ENCODE measurements around the gene SLAMF1. TPM values are rescaled to one million over a fixed set of nuclear protein-coding genes. Genes with fewer than 3 reads are reported as not detected.
A peak's percentile ranks its signal among the peaks of the same experiment; 100 is the strongest.

SLAMF1 gene
- polyA plus RNA-seq, 3 donors: 0.13 to 0.65 TPM; not detected in 1

DNA sequence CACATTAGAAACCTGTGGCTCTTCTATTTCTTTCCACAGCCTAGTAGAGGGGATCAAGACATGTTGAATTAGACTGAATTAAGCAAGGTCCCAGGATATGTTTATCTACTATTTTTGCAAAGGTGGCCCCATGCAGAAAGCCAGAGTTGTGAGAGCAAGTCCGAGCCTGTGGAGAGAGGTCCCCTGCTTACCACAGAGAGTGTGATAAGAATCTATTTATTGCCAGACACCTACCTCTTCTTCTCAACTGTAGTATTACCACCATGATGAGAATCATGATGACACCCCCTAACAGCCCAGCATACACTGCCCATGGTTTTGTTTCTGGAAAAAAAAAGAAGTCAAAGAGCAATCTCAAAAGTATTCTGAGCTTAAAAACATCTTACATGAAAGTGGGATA, 23.0 kb downstream of the SLAMF1 start:
- H4K20me1 ChIP-seq (ENCODE audit: insufficient read depth, low read length): no peaks in the 10 kb centered on the region
- no peaks in the 10 kb centered on the region for H3K36me3 Mint-ChIP-seq
- no peak overlapping the region for H3K27ac ChIP-seq (ENCODE audit: low read depth in 1 of 2, low read length in 2 of 2)
- intact Hi-C loops (cut with micrococcal nuclease): no loop called here
- H3K27ac Mint-ChIP-seq: no peak overlapping the region
- WGBS (ENCODE audit: insufficient coverage): no CpG with 5 or more reads among the region's 1 CpG
- H3K9ac ChIP-seq (ENCODE audit: insufficient read depth, low read length, poor library complexity, severe bottlenecking): no peak overlapping the region
- no peaks in the 10 kb centered on the region for H3K36me3 ChIP-seq (replicated peaks in 1 of 2; ENCODE audit: control insufficient read depth in 1 of 2, insufficient read depth in 2 of 2, low read length in 2 of 2)
- no peak overlapping the region for H2AFZ ChIP-seq (ENCODE audit: insufficient read depth, low read depth, low read length, poor library complexity, severe bottlenecking)
- no peaks in the 10 kb centered on the region for H3K79me2 ChIP-seq (ENCODE audit: insufficient read depth, low read length)
- DNase-seq: no peak
- H3K9me3 ChIP-seq (replicated peaks in 1 of 2; ENCODE audit: control insufficient read depth in 1 of 2, insufficient read depth in 1 of 2, low read length in 2 of 2): no peaks in the 10 kb centered on the region
- no peaks in the 10 kb centered on the region for H3K27me3 ChIP-seq (ENCODE audit: control insufficient read depth in 2 of 2, insufficient read depth in 2 of 2, low read length in 2 of 2)
- H3K4me3 ChIP-seq (replicated peaks in 1 of 3; ENCODE audit: low read depth in 2 of 3, low read length in 3 of 3): no peak overlapping the region
- TF ChIP-seq, protein P1, sequence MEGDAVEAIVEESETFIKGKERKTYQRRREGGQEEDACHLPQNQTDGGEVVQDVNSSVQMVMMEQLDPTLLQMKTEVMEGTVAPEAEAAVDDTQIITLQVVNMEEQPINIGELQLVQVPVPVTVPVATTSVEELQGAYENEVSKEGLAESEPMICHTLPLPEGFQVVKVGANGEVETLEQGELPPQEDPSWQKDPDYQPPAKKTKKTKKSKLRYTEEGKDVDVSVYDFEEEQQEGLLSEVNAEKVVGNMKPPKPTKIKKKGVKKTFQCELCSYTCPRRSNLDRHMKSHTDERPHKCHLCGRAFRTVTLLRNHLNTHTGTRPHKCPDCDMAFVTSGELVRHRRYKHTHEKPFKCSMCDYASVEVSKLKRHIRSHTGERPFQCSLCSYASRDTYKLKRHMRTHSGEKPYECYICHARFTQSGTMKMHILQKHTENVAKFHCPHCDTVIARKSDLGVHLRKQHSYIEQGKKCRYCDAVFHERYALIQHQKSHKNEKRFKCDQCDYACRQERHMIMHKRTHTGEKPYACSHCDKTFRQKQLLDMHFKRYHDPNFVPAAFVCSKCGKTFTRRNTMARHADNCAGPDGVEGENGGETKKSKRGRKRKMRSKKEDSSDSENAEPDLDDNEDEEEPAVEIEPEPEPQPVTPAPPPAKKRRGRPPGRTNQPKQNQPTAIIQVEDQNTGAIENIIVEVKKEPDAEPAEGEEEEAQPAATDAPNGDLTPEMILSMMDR (IDR thresholded peaks at IDR 0.05): no peak
- H3K4me3 Mint-ChIP-seq: no peak overlapping the region
- H3K4me1 ChIP-seq (ENCODE audit: control insufficient read depth in 1 of 2, insufficient read depth in 2 of 2, low read length in 2 of 2): peaks cover 24 to 30% of the 10 kb centered on the region in 2 donors
- H3K9me3 Mint-ChIP-seq: peaks cover 0 to 5% (median 1%) of the 10 kb centered on the region in 7 donors
- peaks cover 0 to 3% (median 0%) of the 10 kb centered on the region in 3 donors for H3K27me3 Mint-ChIP-seq (ENCODE audit: low read depth in 3 of 3)
- no peak overlapping the region for H3K4me2 ChIP-seq (replicated peaks; ENCODE audit: extremely low read depth, low read length, poor library complexity, severe bottlenecking)
- peaks cover 39% of the 10 kb centered on the region for H3K4me1 Mint-ChIP-seq

DNA sequence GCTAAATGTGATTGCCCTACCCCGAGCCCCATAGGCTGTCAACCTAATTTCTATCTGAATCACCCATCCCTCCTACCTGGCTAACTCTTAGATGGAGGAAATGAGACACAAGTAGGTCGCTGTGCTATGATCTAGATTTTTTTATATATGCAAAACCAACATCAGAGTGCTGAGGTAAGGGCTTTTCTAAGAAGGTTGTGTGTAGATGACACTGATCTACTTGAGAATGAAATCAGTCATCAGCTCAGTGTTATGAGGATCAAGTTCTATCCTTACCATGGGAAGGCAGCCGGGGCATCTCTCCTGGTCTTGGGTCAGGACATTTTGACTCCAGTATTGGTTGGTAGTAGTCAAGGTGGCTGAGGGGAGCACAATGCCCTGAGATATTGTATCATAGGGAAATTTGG, 23.6 kb downstream of the SLAMF1 start:
- Mint-ChIP-seq H3K4me3 (no peak overlapping the region), H3K9me3 (peaks cover 0 to 5% (median 2%) of the 10 kb centered on the region in 7 donors), H3K27me3 (ENCODE audit: low read depth in 3 of 3) (peaks cover 0 to 3% (median 0%) of the 10 kb centered on the region in 3 donors), H3K4me1 (peaks cover 36% of the 10 kb centered on the region), H3K27ac (peak overlapping the region in 1 of 7 donors; percentile 21), H3K36me3 (no peaks in the 10 kb centered on the region)
- Histone ChIP-seq H4K20me1 (ENCODE audit: insufficient read depth, low read length) (no peaks in the 10 kb centered on the region), H3K4me1 (ENCODE audit: control insufficient read depth in 1 of 2, insufficient read depth in 2 of 2, low read length in 2 of 2) (peaks cover 24 to 29% of the 10 kb centered on the region in 2 donors), H3K79me2 (ENCODE audit: insufficient read depth, low read length) (no peaks in the 10 kb centered on the region), H3K4me2 (replicated peaks; ENCODE audit: extremely low read depth, low read length, poor library complexity, severe bottlenecking) (no peak overlapping the region), H3K27ac (ENCODE audit: low read depth in 1 of 2, low read length in 2 of 2) (no peak overlapping the region), H3K9me3 (replicated peaks in 1 of 2; ENCODE audit: control insufficient read depth in 1 of 2, insufficient read depth in 1 of 2, low read length in 2 of 2) (no peaks in the 10 kb centered on the region), H3K9ac (ENCODE audit: insufficient read depth, low read length, poor library complexity, severe bottlenecking) (no peak overlapping the region), H3K36me3 (replicated peaks in 1 of 2; ENCODE audit: control insufficient read depth in 1 of 2, insufficient read depth in 2 of 2, low read length in 2 of 2) (no peaks in the 10 kb centered on the region), H3K27me3 (ENCODE audit: control insufficient read depth in 2 of 2, insufficient read depth in 2 of 2, low read length in 2 of 2) (no peaks in the 10 kb centered on the region), H2AFZ (ENCODE audit: insufficient read depth, low read depth, low read length, poor library complexity, severe bottlenecking) (no peak overlapping the region), H3K4me3 (replicated peaks in 1 of 3; ENCODE audit: low read depth in 2 of 3, low read length in 3 of 3) (no peak overlapping the region)
- 100% methylated on average over 1 of the region's 3 CpGs for WGBS (ENCODE audit: insufficient coverage)
- DNase-seq: no peak
- intact Hi-C loops (cut with micrococcal nuclease): no loop called here
- TF ChIP-seq, protein P1 (IDR thresholded peaks at IDR 0.05): no peak

Measured in CD14-positive monocyte (primary cell).